H9 (cell line): ENCODE data around the gene ERN1. TPM values are rescaled to one million over a fixed set of nuclear protein-coding genes. Genes with fewer than 3 reads are reported as not detected.

ENCODE experiments used
- DNase-seq: peaks from one replicate; pipeline ENCODE4 v3.0.0-alpha.2; 2017
- H2AFZ ChIP-seq: one replicate; pipeline ENCODE4 v1.6.1; 2013; ENCODE audit warnings: mild to moderate bottlenecking, low read length, control low read depth, moderate library complexity
- H2AK5ac ChIP-seq: 2 replicates; pipeline ENCODE4 v1.6.1; 2013; ENCODE audit warnings: low read length, control low read depth, mixed read lengths; ENCODE audit not compliant: insufficient read length
- H2BK120ac ChIP-seq: one replicate; pipeline ENCODE4 v1.6.1; 2013; ENCODE audit warnings: low read depth, mild to moderate bottlenecking, low read length, control low read depth, inconsistent platforms; ENCODE audit not compliant: poor library complexity, severe bottlenecking
- H2BK12ac ChIP-seq: 2 replicates; pipeline ENCODE4 v1.6.1; 2013; ENCODE audit warnings: low read length, control low read depth, mixed read lengths, low read depth; ENCODE audit not compliant: insufficient read length
- H2BK15ac ChIP-seq: 2 replicates; pipeline ENCODE4 v1.6.1; 2013; ENCODE audit warnings: low read depth, low read length, control low read depth
- H2BK20ac ChIP-seq: one replicate; pipeline ENCODE4 v1.6.1; 2013; ENCODE audit warnings: low read depth, mild to moderate bottlenecking, low read length, control low read depth, inconsistent platforms; ENCODE audit not compliant: poor library complexity, severe bottlenecking
- H2BK5ac ChIP-seq: 2 replicates; pipeline ENCODE4 v1.6.1; 2013; ENCODE audit warnings: low read length, control low read depth, mixed read lengths; ENCODE audit not compliant: insufficient read length
- H3K14ac ChIP-seq: 2 replicates; pipeline ENCODE4 v1.6.1; 2013; ENCODE audit warnings: low read length, control low read depth; ENCODE audit not compliant: insufficient read depth
- H3K18ac ChIP-seq: 2 replicates; pipeline ENCODE4 v1.6.1; 2013; ENCODE audit warnings: low read depth, mild to moderate bottlenecking, mixed read lengths, low read length, control low read depth; ENCODE audit not compliant: insufficient read length
- H3K23ac ChIP-seq: 2 replicates; pipeline ENCODE4 v1.6.1; 2013; ENCODE audit warnings: low read length, control low read depth, mixed read lengths, low read depth; ENCODE audit not compliant: insufficient read length
- H3K23me2 ChIP-seq: 2 replicates; pipeline ENCODE4 v1.6.1; 2013; ENCODE audit warnings: low read depth, mild to moderate bottlenecking, mixed read lengths, low read length, control low read depth; ENCODE audit not compliant: insufficient read length, poor library complexity, severe bottlenecking
- H3K27ac ChIP-seq: 2 replicates; pipeline ENCODE4 v1.5.1; 2013; ENCODE audit warnings: low read length, control low read depth, mixed read lengths, low read depth; ENCODE audit not compliant: insufficient read length
- H3K27me3 ChIP-seq: 2 replicates; pipeline ENCODE4 v1.6.1; 2013; ENCODE audit warnings: low read length, control low read depth, inconsistent platforms; ENCODE audit not compliant: insufficient read depth
- H3K4ac ChIP-seq: 2 replicates; pipeline ENCODE4 v1.6.1; 2013; ENCODE audit warnings: low read depth, mild to moderate bottlenecking, control low read depth, inconsistent platforms, low read length, moderate library complexity
- H3K4me1 ChIP-seq: 2 replicates; pipeline ENCODE4 v1.6.1; 2013; ENCODE audit warnings: low read length, control low read depth, inconsistent platforms; ENCODE audit not compliant: insufficient read depth
- H3K4me2 ChIP-seq: 2 replicates; pipeline ENCODE4 v1.6.1; 2013; ENCODE audit warnings: low read length, control low read depth, mixed read lengths; ENCODE audit not compliant: insufficient read length, insufficient read depth
- H3K56ac ChIP-seq: 2 replicates; pipeline ENCODE4 v1.6.1; 2013; ENCODE audit warnings: low read depth, mild to moderate bottlenecking, mixed read lengths, low read length, control low read depth; ENCODE audit not compliant: insufficient read length
- H3K79me1 ChIP-seq: 2 replicates; pipeline ENCODE4 v1.6.1; 2013; ENCODE audit warnings: low read depth, mild to moderate bottlenecking, moderate library complexity, low read length, control low read depth, inconsistent platforms; ENCODE audit not compliant: insufficient read depth, poor library complexity, severe bottlenecking
- H3K79me2 ChIP-seq: 2 replicates; pipeline ENCODE4 v1.6.1; 2013; ENCODE audit warnings: low read length, control low read depth, inconsistent platforms; ENCODE audit not compliant: insufficient read depth
- H3K9ac ChIP-seq: 2 replicates; pipeline ENCODE4 v1.6.1; 2013; ENCODE audit warnings: low read length, control low read depth, mixed read lengths; ENCODE audit not compliant: insufficient read length; ENCODE audit errors: extremely low read depth
- H3K9me3 ChIP-seq: one replicate; pipeline ENCODE4 v1.6.1; 2013; ENCODE audit warnings: low read depth, low read length, inconsistent platforms; ENCODE audit not compliant: control insufficient read depth
- H3T11ph ChIP-seq: one replicate; pipeline ENCODE4 v1.6.1; 2013; ENCODE audit warnings: mild to moderate bottlenecking, low read length, control low read depth, inconsistent platforms
- H4K20me1 ChIP-seq: one replicate; pipeline ENCODE4 v1.6.1; 2013; ENCODE audit not compliant: control insufficient read depth, insufficient read length, insufficient read depth
- H4K5ac ChIP-seq: 2 replicates; pipeline ENCODE4 v1.6.1; 2013; ENCODE audit warnings: low read depth, mild to moderate bottlenecking, mixed read lengths, low read length, control low read depth; ENCODE audit not compliant: insufficient read length
- H4K8ac ChIP-seq: replicated peaks from 2 replicates; pipeline ENCODE4 v1.6.1; 2013; ENCODE audit warnings: low read length, control low read depth, mixed read lengths, low read depth; ENCODE audit not compliant: insufficient read length
- H4K91ac ChIP-seq: 2 replicates; pipeline ENCODE4 v1.6.1; 2013; ENCODE audit warnings: low read depth, mild to moderate bottlenecking, moderate library complexity, mixed read lengths, low read length, control low read depth; ENCODE audit not compliant: insufficient read length
- H3K27ac Mint-ChIP-seq, 3 experiments: 2 replicates in 2 of 3; 3 replicates in 1 of 3; pipeline ENCODE4 v1.8.0; 2020 to 2021; ENCODE audit warnings: mixed read lengths in 3 of 3, mild to moderate bottlenecking in 1 of 3, moderate library complexity in 1 of 3
- H3K27me3 Mint-ChIP-seq: 2 replicates; pipeline ENCODE4 v1.8.0; 2021; ENCODE audit warnings: low read depth, mild to moderate bottlenecking, moderate library complexity, mixed read lengths
- H3K36me3 Mint-ChIP-seq, 3 experiments: 2 replicates in 2 of 3; 3 replicates in 1 of 3; pipeline ENCODE4 v1.8.0; 2020 to 2021; ENCODE audit warnings: low read depth in 3 of 3, mixed read lengths in 3 of 3; ENCODE audit not compliant: insufficient read depth in 1 of 3
- H3K4me1 Mint-ChIP-seq, 2 experiments: 2 replicates each; pipeline ENCODE4 v1.8.0; 2020; ENCODE audit warnings: mixed read lengths in 2 of 2
- H3K4me3 Mint-ChIP-seq, 2 experiments: 2 replicates in 1 of 2; 3 replicates in 1 of 2; pipeline ENCODE4 v1.8.0; 2020 to 2021; ENCODE audit warnings: mild to moderate bottlenecking in 2 of 2, mixed read lengths in 2 of 2, moderate library complexity in 1 of 2
- H3K9me3 Mint-ChIP-seq, 2 experiments: 2 replicates in 1 of 2; 3 replicates in 1 of 2; pipeline ENCODE4 v1.8.0; 2020; ENCODE audit warnings: mild to moderate bottlenecking in 2 of 2, mixed read lengths in 2 of 2, moderate library complexity in 1 of 2
- CTCF ChIP-seq: fragments of 200-600 bp; sonication (generic); conservative IDR thresholded peaks from 3 replicates; pipeline ENCODE4 v1.8.0; 2021; ENCODE audit warnings: antibody characterized with exemption, mild to moderate bottlenecking
- WGBS: extraction: QIAGEN DNeasy Blood & Tissue Kit; methylation state at CpG from one replicate; pipeline ENCODE4 v1.1.7; 2013; ENCODE audit warnings: missing lambda C conversion rate, low lambda C conversion rate, mixed read lengths; ENCODE audit not compliant: insufficient read length; ENCODE audit errors: extremely low coverage; 5-methylcytosine and 5-hydroxymethylcytosine counted together
- total RNA-seq: library from RNA; stranded (reverse); gene quantifications from 2 replicates; pipeline ENCODE4 v1.2.1, GENCODE V29; 2021

The ERN1 gene
- total RNA-seq, 1 experiment from 2014 or later = 5.0 TPM

DNA sequence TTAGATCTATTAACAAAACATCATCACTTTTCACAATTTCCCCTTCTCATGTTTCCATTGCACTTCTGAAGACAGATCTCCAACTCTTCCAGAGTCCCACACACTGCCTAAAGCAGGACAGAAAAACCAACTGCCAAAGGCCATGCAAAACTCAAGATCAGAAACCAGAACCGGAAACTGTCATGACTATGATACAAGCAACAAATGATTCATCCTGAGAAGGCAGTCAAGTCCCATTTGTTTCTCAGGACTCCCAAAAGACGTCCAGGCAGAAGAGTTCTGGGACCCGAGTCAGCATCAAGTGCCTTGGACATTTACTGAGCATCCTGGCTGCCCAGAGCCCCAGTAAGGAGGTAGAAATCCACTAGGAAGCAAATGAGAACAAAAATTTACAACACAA lies 38.8 kb downstream of the ERN1 start:
- Histone ChIP-seq H3T11ph (no peak overlapping the region), H2BK120ac (no peak overlapping the region), H3K27me3 (no peaks in the 10 kb centered on the region), H4K20me1 (no peaks in the 10 kb centered on the region), H4K91ac (no peak overlapping the region), H3K4me2 (no peak overlapping the region), H3K23ac (no peak overlapping the region), H2BK15ac (no peak overlapping the region), H3K79me1 (no peaks in the 10 kb centered on the region), H3K9ac (no peak overlapping the region), H3K4ac (no peak overlapping the region), H3K79me2 (no peaks in the 10 kb centered on the region), H3K14ac (no peak overlapping the region), H3K9me3 (no peaks in the 10 kb centered on the region), H2BK12ac (no peak overlapping the region), H2AK5ac (no peak overlapping the region), H2AFZ (no peak overlapping the region), H3K27ac (no peak overlapping the region), H4K5ac (no peak overlapping the region), H2BK5ac (no peak overlapping the region), H3K23me2 (no peaks in the 10 kb centered on the region), H3K18ac (no peak overlapping the region), H4K8ac (no peak overlapping the region), H3K56ac (no peak overlapping the region), H2BK20ac (no peak overlapping the region), H3K4me1 (peaks cover 6% of the 10 kb centered on the region; the same call in 1 of the 2 replicates)
- no peak overlapping the region for H3K27ac Mint-ChIP-seq
- H3K4me3 Mint-ChIP-seq = no peak overlapping the region
- no peak for DNase-seq
- no peaks in the 10 kb centered on the region for H3K9me3 Mint-ChIP-seq
- H3K4me1 Mint-ChIP-seq = peaks cover 13 to 15% of the 10 kb centered on the region in 2 experiments
- H3K36me3 Mint-ChIP-seq = peaks cover 0 to 3% (median 0%) of the 10 kb centered on the region in 3 experiments; a peak in 2 of 7 replicates
- no peak for TF ChIP-seq CTCF
- H3K27me3 Mint-ChIP-seq = no peaks in the 10 kb centered on the region; the same call in 1 of the 2 replicates
- WGBS = no CpG with 5 or more reads among the region's 3 CpGs
